Activated naive CD8-positive, alpha-beta T cell treated with anti-CD3 and anti-CD28 coated beads, Interleukin-2, amount 50 U/mL, for 16 hours (primary cell): ENCODE data around the gene MGME1.
"Not testable (repeated sequence)": the region's sequence is repeated elsewhere in the genome, so short reads cannot be mapped to it uniquely, and the experiment has no call there.

Experiments used
- DNase-seq: peaks from one replicate; pipeline ENCODE4 v3.0.0-alpha.2; 2020; ENCODE audit warnings: low read depth, low spot score

MGME1 gene

GRCh38 chr20:18019068-18019467 is 50.2 kb downstream of the MGME1 start:
- DNase-seq = no peak

- DNase-seq = no peak
Measured at GRCh38 chr20:18020931-18021330, 52.1 kb downstream of the MGME1 start.

- no peak for DNase-seq
Measured at GRCh38 chr20:18024606-18025127, 55.8 kb downstream of the MGME1 start.

- not testable (repeated sequence) for DNase-seq
Measured at GRCh38 chr20:18027011-18027410, 58.2 kb downstream of the MGME1 start.

- no peak for DNase-seq
Measured at GRCh38 chr20:18030020-18030419, 61.2 kb downstream of the MGME1 start.

GRCh38 chr20:18031050-18031449 is 62.2 kb downstream of the MGME1 start:
- no peak for DNase-seq

- DNase-seq = no peak
Measured at GRCh38 chr20:18031888-18032509, 63.2 kb downstream of the MGME1 start.

GRCh38 chr20:18032977-18033892 is 64.4 kb downstream of the MGME1 start:
- DNase-seq = no peak

- no peak for DNase-seq
Measured at GRCh38 chr20:18034039-18034438, 65.2 kb downstream of the MGME1 start.

- DNase-seq = no peak
Measured at GRCh38 chr20:18039063-18039462, 70.2 kb downstream of the MGME1 start.
